Activated CD8-positive, alpha-beta memory T cell treated with anti-CD3 and anti-CD28 coated beads, Interleukin-2, amount 50 U/mL, for 4 hours (primary cell): Measurements from ENCODE around the gene CBX5.

ENCODE experiments used
- DNase-seq: peaks from one replicate; pipeline ENCODE4 v3.0.0-alpha.2; 2020

Gene CBX5

DNA sequence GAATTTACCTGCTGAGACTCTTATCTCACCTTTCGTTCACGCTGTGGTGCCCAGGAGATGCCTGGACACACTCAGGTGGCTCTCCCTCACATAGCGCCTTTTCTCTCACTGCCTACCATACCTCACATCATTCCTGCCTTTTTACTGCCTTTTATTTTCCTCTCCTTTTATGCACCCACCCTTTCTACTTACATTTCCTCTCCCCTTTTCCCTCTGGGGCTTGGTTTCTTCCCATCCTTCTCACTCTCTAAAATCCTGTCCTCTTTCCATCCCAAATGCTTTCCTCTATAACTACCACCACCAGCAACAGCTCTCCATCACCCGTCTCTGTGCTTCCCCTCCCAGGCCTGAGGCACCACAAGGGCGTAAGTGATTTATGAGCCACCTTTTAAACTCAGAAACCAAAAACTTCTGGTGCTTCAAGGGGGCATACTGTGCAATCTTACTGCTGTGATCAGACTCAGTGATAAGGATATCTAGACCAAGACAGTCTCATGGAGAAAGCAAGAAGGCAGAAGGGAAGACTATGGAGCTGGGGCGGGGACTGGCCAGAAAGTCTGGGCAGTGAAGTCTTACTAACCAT lies 58.4 kb downstream of the CBX5 start:
- no peak for DNase-seq

DNA sequence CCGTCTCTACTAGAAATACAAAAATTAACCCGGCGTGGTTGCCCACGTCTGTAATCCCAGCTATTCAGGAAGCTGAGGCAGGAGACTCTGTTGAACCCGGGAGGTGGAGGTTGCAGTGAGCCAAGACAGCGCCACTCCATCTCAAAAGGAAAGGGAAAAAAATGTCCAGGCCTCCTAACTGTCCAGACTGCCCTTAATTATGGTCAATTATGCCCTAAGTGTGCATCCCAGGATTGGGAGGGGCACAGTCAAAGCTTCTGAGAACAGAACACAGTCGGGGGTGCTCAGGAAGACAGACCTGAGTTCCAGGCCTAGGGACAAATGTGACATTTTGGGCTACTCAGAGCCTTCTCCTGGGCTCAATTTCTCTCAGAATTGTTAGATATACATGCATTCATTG lies 59.4 kb downstream of the CBX5 start:
- DNase-seq, result no peak

DNA sequence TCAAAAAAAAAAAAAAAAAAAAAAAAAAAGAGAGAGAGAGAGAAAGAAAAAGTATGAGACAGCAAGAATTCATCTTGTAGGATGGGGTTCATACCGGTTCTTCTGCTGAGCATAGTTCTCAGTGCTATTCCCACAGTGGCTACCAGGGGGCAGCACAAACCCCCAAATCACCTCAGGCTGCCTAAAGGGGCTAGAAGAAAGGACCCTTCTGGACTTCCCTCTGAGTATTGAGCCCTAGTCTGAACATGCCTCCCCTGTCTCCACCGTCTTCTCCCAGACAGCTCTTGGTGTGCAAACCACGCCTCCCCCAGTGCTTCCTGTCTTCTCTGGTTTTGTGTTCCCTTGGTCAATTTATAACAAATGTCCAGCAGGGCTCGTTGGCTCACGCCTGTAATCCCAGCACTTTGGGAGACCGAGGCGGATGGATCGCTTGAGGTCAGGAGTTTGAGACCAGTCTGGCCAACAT lies 59.8 kb downstream of the CBX5 start:
- DNase-seq, result peak; percentile 62

DNA sequence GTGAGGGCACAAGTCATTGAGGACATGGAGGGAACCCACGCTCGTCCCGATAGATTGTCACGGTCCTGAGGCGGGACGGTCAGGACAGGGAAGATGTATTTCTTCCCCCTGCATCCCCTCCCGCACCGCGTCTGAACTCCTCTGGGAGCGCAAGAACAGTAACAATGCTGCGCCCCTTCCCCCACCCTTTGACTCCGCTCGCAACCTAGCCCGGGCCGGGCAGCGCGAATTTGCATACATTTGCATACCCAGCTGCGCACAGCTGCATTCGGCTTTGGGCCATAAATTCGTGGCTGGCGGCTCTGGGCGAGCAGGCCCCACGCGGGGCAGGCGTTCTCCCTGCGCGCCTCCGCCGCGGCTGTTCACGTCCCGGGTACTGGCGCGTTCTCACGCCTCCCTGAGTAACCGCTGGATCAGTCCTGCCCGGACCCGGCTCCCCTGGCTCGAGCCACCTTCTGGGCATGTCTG lies 62.1 kb downstream of the CBX5 start:
- DNase-seq, result no peak

DNA sequence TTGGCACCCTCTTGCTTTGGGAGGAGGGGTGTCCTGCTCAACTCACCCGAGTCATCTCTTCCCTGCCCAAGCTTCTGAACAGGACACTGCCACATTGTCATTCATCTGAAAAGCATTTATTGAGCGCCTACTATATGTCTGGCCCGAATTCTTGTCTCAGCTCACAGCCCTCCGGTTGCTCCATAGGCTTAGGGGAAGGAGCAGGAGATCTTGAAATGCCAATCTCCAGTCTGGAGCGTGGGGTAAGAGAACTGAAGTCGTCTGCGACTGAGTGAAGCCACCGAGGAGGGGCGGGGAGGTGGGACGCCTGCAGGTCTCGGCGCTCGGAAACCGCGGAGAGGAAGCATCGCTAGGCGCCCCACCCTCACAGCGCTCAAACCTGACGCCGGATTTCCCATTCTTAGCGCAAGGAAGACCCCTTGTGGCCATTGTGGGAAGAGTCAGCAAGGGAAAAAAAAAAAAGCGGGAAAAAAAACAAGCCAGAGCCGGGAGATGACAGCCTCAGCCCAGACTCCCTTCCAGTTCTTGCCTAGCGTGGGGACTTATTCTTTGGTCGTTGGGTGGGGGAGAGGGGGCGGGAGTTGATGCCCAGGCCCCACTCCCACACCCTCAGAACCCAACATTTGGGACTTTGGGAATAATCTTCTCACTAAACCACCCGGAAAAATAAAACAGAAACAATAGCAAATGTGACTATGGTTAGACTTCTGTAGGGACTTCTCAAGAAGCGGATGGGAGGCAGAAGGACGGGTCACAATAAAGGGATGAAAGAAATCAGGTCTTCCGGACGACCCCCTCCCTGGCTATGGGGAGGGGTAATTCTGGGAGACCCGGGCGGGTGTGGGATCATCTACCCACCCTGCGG lies 62.9 kb downstream of the CBX5 start:
- peak; percentile 80 for DNase-seq

DNA sequence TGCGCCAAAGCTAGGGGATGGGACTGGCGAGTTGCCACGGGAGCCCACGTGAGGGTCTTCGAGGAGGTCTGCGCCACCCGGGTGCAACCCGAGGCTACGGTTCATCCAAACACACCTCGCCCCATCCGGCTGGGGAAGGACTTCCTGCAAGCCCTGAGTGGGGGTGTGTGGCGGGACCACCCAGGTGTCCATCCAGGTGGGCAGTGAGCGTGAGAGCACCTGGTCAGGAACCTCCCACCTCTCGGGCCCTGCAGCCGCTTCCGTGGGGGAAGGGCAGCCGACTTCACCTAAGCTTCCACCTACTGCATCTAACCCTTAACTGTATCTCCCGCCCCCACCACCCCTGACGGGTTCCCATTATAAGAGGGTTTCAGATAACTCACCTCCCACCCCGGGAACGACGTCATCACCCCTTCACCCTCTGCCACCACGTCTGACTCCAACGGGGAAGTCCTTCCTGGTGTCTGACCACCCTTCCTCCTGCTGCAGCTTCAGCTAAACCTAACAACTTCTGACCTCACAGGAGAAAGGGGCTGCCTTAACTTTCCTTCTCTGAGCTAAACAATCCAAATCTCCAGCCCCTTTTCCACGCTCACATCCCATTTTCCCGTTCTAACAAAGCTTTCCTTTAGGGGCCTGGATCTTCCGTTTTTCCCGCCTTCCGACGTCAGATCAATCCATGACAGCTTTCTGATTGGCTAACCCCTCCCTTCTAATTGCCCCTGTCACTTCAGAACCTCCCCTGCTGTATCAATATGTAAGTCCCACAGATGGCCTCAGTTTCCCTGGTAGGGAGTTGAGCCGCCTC lies 63.7 kb downstream of the CBX5 start:
- peak; percentile 48 for DNase-seq

DNA sequence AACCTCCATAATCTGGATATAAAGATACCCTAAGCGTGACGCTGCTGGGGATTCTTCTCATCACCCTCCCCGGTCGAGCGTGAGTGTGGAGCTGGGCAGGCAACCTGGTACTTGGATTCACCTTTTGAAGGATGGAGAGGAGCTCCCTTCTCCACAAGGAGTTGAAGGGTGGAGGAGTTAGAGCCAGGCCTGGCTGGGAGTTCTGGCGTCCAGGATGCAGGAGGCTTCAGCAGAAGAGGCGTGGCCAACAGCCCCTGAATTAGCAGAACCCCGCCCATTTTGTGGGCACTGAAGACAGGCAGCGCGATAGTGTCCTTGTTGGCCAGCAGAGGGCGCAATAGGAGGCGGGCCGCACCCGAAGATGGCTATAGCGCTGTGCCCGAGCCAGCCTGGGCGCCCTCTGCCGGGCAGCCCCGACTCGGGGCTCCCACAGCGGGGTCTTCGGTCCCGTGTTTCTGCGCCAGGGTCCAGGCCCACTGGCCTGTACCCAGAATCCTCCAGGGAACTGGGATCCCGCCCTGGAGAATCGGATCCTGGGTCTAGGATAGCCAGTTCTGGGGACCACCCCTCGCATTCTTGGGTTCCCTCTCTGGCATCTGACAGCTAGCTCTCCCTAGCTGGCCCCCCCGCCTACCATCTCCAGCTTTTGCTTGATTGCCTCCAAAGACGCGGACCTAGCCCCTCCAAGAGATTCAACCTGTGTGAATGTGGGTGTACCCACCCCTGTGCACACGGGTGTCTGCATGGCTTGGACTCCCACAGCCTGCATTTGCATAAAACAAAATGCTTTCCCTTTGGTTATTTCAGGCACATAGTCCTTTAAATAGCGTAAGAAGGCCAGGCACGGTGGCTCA lies 65.1 kb downstream of the CBX5 start:
- peak; percentile 88 for DNase-seq

DNA sequence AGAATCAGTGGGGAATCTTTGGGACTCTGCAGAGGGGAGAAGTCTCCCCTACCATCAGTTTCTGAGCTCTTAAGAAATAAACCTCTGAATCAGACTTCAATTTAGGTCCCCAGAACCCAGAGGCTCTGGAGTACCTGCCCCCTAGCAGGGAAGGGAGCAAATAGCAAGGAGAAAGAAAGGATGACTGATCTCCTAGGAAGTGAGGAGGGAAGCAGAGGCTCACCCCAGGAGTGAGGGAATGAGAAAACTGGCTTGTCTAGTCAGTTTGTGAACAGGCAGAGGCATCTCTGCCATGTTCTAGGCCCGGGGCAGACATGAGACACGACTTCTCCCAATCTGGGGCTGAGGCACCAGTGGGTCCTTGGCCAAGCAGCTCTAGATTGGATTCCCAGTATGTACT lies 66.8 kb downstream of the CBX5 start:
- DNase-seq, result no peak

DNA sequence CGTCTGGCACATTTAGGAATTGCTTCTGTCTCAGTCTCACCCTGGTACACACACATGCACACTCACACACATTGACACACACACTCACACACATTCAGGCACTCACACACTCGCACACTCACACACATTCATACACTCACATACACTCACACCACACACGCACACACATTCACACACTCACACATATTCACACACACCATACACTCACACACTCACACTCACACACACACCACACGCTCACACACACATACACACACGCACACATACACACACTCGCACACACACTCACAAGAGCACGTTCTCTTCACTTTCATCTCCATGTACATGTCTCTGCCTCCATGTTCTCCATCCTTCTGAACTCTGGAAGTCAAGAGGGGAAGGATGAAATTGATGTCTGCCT lies 68.0 kb downstream of the CBX5 start:
- DNase-seq, result no peak

DNA sequence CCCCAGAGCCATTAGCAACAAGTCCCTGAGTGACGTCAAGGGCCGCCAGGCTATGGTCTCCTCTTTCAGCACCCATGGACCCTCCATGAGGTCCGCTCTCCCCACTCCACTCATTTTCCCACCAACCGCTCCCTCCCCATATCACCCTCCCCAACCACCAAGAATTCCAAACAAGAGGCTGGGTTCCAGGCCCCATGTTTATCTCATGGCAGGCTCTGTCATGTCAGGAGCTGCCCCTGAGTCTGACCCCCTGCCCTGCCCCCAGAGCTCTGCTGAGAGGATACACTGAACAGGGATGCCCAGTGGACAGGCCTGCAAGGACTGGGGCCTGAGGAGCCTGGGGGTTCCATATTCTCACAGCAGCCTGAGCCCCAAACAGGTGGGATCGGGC lies 69.5 kb downstream of the CBX5 start:
- DNase-seq, result no peak

DNA sequence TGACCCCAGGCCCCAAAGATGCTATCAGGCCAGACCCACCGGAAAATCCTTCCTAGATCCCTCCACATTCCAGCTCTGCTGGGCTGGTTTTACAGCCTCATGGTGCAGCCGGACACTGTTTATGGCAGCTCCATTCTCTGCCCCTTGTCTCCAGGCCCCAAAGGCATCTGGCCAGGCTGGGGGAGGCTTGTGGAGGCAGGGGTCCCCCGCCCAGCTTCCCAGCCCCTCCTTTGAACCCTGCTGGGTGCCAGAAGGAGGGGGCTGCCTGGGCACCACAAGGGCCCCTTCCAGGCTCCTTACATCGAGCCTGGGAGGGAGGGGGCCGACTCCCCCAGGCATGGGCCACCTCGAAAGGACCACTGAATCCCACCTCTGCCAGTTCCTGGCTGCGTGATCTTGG lies 71.3 kb downstream of the CBX5 start:
- DNase-seq, result no peak

DNA sequence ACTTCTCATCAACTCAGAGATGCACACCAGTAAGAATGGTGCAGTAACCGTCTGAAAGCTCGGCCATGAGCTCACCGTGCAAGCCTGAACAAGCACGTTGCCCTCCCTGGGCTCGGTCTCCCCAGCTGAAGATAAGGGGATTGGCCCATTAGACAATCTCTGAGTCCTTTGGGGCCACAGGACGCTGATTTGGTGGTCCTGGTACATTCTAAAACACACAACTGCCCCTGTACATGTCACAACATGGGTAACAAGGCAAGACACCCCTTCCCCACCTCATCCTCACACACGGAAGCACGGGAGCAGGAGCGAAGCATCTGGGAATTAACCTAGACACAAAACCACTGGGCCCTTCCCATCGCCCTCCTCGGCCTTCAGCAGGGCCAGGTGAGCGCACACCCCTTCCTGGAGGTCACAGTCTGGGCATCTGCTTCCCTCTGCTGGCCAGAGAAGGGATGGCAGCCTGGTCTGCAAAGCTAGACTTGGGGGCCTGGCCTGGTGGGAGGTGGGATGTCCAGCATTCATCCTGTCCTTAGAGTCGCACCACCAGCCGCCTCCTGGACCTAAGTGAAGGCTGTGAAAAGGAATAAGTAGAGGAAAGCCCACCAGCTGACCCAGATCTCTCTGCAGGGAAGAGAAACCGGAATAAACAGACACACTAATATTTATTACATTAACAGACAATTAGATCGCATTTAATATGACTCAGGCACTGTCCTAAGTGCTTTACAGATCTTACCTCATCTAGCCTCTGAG lies 72.2 kb downstream of the CBX5 start:
- DNase-seq, result peak; percentile 83

DNA sequence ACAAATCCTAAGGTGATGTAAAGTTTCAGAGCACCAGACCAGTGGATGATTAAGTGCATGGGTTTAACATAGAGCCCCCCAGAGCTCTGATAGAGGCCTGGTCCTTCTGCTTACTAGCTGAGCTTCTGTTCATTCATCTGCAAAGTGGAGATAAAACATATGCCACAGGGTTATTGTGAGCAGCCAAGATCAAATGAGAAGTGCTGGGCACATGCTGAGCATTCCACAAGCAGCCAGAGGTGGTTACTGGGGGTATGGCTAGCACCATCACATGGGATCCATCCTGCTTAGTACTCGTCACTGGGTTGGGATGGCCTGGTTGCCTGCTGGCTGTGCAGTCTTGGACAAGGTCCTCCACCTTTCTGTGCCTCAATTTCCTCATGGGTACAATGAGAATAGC lies 73.1 kb downstream of the CBX5 start:
- DNase-seq, result no peak

DNA sequence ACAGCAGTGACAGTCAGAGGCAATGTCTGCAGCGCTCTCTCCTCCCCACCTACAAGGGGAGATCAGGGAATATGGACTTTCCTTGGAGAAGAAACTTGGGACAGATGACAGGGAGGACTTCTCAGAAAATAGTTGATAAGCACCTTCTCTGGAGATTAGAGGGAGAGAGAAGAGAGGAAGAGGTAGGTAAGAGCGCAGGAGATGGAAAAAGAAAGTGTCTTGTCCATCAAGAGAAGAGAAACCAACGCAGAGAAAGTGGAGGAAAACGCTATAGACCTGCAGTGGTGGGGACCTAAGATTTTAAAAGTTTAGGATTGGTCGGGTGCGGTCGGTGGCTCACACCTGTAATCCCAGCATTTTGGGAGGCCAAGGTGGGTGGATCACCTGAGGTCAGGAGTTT lies 75.6 kb downstream of the CBX5 start:
- no peak for DNase-seq

DNA sequence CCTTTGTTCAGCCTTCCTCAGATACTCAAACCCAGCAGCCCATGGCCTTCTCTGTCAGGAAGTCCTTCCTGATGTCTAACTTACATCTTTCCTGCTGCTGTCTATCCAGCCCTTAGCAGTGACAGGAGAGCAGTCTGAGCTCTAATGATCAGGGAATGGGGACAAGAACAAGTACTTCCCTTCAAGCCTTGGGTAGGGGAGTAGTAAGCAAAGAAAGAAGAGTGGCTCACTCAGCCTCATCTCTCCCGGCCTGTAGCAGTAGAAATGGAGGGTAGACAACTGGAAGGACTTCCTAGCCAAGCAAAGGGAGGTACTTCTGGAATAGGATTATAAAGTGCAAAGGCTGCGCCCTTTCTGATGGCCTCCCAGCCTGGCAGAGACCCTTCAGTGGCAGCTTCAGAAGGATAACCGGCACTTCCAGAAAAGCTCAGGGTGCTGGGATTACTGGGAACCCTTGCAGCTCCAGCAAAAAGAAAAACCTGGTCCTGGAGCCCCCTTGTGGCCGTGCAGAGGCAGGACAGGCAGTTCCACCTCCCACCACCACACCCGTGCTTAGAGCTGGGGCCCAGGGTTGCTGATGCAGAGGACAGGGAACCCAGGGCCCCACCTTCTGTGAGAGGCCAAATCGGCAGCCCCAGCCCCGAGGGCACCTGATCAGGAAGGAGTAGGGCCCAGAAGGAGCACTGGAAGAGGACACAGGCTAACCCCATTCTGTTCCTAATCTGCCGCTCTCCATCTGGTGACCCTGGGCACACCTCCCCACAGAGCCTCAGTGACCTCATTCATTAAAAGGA lies 78.7 kb downstream of the CBX5 start:
- peak; percentile 62 for DNase-seq

DNA sequence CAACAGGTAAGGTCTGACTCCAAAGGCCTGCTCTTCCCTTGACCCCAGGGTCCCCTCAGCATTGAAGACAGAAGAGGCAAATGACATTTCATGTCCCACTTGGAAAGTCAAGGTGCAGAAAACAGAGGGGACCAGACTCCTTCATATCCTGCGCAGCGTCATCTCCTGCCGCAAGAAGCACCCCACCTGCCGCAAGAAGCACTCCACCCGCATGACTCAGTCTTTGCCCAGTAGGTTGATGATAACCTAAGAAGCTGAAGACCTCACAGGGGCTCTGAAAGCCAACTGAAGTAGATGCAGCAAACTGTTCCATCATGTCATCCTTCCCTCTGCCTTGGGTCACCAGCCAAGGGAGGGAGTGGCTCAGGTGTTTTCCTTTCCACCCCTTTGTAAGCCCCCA lies 79.5 kb downstream of the CBX5 start:
- DNase-seq, result no peak

DNA sequence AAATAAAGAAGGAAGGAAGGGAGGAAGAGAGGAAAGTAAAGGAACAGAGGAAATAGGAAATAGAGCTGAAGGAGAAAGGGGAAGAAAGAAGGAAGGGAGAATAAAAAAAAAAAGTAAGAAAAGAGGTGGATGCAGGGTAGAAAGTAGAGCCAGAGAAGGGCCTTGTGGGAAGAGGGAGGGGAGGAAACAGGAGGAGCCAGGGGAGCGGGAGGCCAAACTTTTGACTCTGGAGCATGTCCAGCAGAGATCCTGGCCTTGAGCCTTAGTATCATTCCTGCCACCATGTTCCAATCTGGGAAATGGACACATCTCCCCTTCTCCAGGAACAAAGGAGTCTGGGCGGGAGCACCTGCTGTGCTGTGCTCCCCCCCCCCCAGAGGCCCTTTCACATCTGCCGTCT lies 80.0 kb downstream of the CBX5 start:
- DNase-seq, result no peak

DNA sequence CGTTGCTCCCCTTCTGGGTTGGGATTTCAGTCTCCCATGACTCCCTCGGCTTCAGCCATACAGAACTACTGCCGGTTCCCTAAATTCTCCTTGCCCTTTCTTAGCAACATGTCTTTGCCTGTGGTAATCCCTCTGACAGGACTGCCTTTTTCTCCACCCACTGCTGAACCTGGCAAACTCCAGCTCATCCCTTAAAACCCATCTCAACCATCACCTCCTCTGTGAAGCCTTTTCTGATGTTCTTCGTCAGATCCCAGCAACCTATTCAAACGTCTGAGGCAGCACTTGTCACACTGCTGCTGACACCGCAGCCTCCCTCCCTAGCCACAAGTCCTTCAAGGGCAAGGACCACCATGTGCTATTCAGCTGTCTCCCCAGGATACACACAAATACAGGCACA lies 80.9 kb downstream of the CBX5 start:
- DNase-seq, result no peak

DNA sequence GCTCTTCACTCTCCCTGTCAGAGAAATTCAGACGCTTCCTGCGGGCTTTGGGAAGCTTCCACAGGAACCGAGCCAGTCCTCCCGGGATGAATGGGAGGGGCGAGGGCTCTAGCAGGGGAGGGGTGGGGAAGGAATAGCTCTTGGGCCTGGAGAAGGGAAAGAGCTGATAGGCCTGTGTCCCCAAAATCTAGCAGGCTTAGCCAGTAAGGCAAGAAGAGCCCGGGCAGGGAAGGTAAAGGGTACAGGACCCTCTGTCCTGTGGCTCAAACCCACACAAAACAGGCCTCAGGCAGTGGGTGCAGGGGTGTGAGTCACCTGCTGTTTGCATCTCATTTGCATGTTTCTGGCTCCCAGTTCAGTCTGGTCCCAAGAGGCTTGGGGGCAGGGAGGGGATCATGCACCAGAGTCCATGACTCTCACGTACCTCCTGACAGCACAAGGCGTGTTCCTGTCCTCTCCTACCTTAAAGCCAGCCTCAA lies 82.5 kb downstream of the CBX5 start:
- DNase-seq, result no peak

DNA sequence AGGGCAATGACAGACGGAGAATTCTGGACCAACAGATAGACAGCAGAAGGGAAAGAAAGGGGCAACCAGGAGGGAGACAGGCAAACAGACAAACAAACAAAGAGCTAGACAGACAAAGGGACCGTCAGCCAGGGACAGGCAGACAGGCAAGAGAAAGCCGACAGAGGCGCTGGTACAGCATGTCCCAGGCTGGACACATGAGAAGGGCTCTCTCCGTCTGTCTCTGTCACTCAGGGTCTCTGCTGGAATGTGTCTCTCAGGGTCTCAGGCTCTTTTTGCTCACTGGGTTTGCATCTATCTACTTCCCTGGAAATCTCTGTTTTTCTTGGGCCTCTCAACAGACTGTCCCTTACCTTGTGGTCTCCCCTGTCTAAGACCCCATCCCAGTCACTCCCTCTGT lies 82.9 kb downstream of the CBX5 start:
- no peak for DNase-seq

DNA sequence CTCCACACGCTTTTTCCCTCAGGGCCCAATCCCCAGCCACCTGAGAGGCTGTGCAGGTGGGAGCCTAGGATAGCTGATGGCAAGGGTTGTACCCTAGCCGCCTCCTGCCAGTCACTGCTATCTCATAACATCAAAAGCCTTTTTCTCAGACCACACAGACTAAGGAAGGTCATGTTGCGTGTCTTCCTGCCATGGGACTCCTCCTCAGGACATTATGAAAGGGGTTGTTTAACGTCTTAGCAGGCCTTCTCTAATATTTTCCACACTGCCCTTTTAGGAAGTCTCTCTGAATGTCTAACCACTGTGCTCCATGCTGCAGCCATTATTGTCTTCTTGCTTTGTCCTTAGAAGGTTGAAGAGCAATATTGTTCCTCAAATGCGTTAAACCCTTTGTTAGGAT lies 83.5 kb downstream of the CBX5 start:
- no peak for DNase-seq
